Kidney (tissue), 14 donors: Measurements from ENCODE around the gene ANKRD60. TPM values are rescaled to one million over a fixed set of nuclear protein-coding genes. Genes with fewer than 3 reads are reported as not detected.

Experiments
- DNase-seq, 5 donors: peaks; one replicate each; pipeline ENCODE4 v3.0.0-alpha.2; 2013 to 2020
- FAIRE-seq: peaks from 2 replicates; lab custom pipeline; 2012; peaks lifted over from hg19 to GRCh38; lab: Jason Lieb, UNC
- H3K27ac ChIP-seq, 2 donors: one replicate each; pipeline ENCODE4 v1.7.0; 2013; ENCODE audit warnings: low read depth in 2 of 2, low read length in 2 of 2, inconsistent platforms in 1 of 2
- H3K27me3 ChIP-seq: one replicate; pipeline ENCODE4 v1.7.1; 2013; ENCODE audit warnings: low read length, inconsistent platforms; ENCODE audit not compliant: control insufficient read depth, insufficient read depth
- H3K36me3 ChIP-seq, 3 donors: one replicate each; pipeline versions ENCODE4 v1.7.0 to v1.7.1; 2013; ENCODE audit warnings: low read length in 3 of 3, control low read depth in 1 of 3, inconsistent platforms in 1 of 3; ENCODE audit not compliant: insufficient read depth in 3 of 3, control insufficient read depth in 2 of 3
- H3K4me1 ChIP-seq, 3 donors: one replicate each; pipeline versions ENCODE4 v1.7.0 to v1.7.1; 2013; ENCODE audit warnings: low read length in 3 of 3, inconsistent platforms in 1 of 3, low read depth in 1 of 3; ENCODE audit not compliant: control insufficient read depth in 2 of 3, insufficient read depth in 2 of 3
- H3K4me3 ChIP-seq, 3 donors: one replicate each; pipeline versions ENCODE4 v1.7.0 to v1.8.1; 2013; ENCODE audit warnings: low read length in 3 of 3, control low read depth in 1 of 3, inconsistent platforms in 1 of 3
- H3K9ac ChIP-seq, 3 donors: one replicate each; pipeline versions ENCODE4 v1.7.0 to v1.7.1; 2013; ENCODE audit warnings: low read length in 3 of 3, control low read depth in 1 of 3, inconsistent platforms in 1 of 3
- H3K9me3 ChIP-seq, 3 donors: one replicate each; pipeline versions ENCODE4 v1.7.0 to v1.7.1; 2013; ENCODE audit warnings: low read length in 3 of 3, control low read depth in 1 of 3, inconsistent platforms in 1 of 3; ENCODE audit not compliant: control insufficient read depth in 2 of 3, insufficient read depth in 1 of 3
- intact Hi-C: fragments of 100-400 bp; cut with DNase I; formaldehyde crosslinking; loops from one replicate; pipeline ENCODE4 v1.11.1; 2022
- polyA plus RNA-seq: library from polyadenylated mRNA; stranded (reverse); fragments of 350-450 nt; fragmentation: Illumina TruSeq; extraction: RNeasy Lipid Tissue Mini Kit (QIAGEN cat#74804); gene quantifications from one replicate; pipeline ENCODE4 v1.2.3, GENCODE V29; 2014; ENCODE audit warnings: low read depth, low replicate concordance; ENCODE audit not compliant: insufficient read depth
- total RNA-seq: library from RNA; stranded (reverse); fragmentation: NEBNext Ultra II Directional; extraction: Animal tissue kit (Norgen Biotek cat#: 25700); gene quantifications from one replicate; pipeline ENCODE4 v1.2.1, GENCODE V29; 2021
- TF ChIP-seq, protein P1 (sequence below): IDR thresholded peaks from 3 replicates; pipeline ENCODE4 v1.5.1; 2012; ENCODE audit warnings: mild to moderate bottlenecking, moderate library complexity, borderline replicate concordance; ENCODE audit not compliant: insufficient read depth; ENCODE audit errors: extremely low read depth
- donor health status: control.
- donor health status: control.
- donor health status: control.
- donor health status: control.
- donor health status: control.
- donor health status: DM: yes; HTN: yes; CAD: no.
- donor health status: Normal renal cell carcinoma (clear cell type).

The ANKRD60 gene
- total and polyA plus RNA-seq, 2 donors from 2014 or later, result not detected

DNA sequence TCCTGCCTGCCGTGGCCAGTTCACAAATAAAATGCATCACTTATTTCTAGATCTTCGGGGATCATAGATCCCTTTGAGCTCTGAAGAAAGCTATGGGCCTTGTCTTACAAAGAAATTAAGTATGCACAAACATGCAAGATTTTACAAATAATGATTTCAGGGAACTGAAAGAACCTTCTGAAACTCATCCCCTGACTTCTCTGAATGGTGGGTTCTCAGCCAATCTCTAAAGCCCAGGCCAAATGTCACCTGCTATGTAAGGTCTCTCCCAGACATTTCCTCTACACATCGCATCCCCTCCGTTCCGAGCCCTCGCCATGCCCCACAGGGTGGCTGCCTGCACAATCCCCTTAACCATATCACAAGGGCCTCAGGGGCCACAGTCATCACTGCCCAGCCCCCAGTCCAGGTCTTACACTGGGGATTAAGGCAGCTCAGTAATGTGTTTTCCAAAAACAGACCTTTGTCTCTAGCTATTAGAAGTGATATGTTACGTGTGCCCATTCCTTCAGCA, 16.1 kb upstream of the ANKRD60 start:
- intact Hi-C loops, result no loop called here
- DNase-seq (no peak), FAIRE-seq (no peak)
- Histone ChIP-seq H3K27ac (no peak overlapping the region), H3K4me1 (no peaks in the 10 kb centered on the region), H3K27me3 (no peaks in the 10 kb centered on the region), H3K36me3 (peaks cover 7 to 32% (median 24%) of the 10 kb centered on the region in 3 donors), H3K9ac (no peak overlapping the region), H3K4me3 (no peak overlapping the region), H3K9me3 (no peaks in the 10 kb centered on the region)
- TF ChIP-seq, protein P1, sequence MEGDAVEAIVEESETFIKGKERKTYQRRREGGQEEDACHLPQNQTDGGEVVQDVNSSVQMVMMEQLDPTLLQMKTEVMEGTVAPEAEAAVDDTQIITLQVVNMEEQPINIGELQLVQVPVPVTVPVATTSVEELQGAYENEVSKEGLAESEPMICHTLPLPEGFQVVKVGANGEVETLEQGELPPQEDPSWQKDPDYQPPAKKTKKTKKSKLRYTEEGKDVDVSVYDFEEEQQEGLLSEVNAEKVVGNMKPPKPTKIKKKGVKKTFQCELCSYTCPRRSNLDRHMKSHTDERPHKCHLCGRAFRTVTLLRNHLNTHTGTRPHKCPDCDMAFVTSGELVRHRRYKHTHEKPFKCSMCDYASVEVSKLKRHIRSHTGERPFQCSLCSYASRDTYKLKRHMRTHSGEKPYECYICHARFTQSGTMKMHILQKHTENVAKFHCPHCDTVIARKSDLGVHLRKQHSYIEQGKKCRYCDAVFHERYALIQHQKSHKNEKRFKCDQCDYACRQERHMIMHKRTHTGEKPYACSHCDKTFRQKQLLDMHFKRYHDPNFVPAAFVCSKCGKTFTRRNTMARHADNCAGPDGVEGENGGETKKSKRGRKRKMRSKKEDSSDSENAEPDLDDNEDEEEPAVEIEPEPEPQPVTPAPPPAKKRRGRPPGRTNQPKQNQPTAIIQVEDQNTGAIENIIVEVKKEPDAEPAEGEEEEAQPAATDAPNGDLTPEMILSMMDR, result no peak

DNA sequence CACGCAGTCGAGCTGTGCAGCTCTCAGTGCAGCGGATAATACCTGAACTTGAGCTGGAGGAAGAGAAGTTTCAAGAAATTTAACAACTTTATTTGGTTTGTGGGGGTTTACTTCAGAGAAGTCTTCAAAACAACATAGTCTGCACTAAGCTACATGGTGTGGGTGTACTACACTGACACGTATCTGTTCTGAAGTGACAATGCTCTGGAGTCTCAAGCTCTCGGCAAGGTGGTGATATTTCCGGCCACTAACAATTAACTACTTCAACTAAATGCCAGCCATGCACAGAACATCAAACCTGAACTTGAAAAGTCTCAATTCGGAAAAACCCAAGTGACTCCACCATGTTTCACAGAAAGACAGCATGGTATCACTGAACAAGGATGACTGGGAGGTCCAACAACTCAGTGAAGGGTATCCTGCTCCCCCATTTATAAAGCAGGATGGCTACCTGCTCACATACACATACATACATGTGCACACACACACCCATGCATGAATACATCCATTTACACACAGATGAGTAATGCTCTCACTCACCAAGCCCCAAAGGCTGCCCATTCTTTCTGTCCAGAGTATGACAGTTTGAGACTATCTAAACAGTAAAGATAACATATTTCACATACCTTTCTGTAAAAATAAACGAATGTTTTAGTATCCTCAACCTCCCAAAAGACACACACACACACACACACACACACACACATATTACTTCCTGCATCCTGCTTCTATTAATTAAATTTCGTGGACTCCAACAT, 15.4 kb upstream of the ANKRD60 start:
- Histone ChIP-seq H3K27me3 (no peaks in the 10 kb centered on the region), H3K27ac (no peak overlapping the region), H3K9ac (no peak overlapping the region), H3K4me1 (no peaks in the 10 kb centered on the region), H3K4me3 (no peak overlapping the region), H3K36me3 (peaks cover 7 to 32% (median 24%) of the 10 kb centered on the region in 3 donors), H3K9me3 (no peaks in the 10 kb centered on the region)
- FAIRE-seq (no peak), DNase-seq (no peak)
- TF ChIP-seq, protein P1, result no peak
- intact Hi-C loops, result no loop called here

DNA sequence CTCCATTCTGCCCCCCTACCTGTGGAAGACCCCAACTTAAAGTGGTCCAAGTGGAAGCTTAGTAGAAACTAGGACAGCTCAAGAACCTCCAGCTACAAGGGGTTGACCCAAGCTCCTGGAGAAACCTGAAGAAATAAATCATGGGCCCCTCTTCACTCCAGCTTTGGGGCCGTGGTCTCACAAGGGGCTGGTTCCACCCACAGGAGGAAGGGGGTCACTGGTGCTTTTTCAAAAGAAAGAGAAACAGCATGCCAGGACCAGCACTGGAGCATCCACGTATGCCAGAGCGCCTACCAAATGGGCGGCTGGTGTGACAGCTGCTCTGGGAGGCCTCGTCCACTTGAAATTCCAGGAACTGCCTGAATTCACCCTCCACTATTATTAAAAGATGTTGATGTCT, 14.4 kb upstream of the ANKRD60 start:
- Histone ChIP-seq H3K9me3 (no peaks in the 10 kb centered on the region), H3K4me3 (no peak overlapping the region), H3K27me3 (no peaks in the 10 kb centered on the region), H3K36me3 (peaks cover 7 to 32% (median 22%) of the 10 kb centered on the region in 3 donors), H3K4me1 (no peaks in the 10 kb centered on the region), H3K9ac (no peak overlapping the region), H3K27ac (no peak overlapping the region)
- DNase-seq, result no peak
- no peak for FAIRE-seq
- TF ChIP-seq, protein P1, result no peak
- intact Hi-C loops, result no loop called here
